Endothelial cell of hepatic sinusoid (primary cell): Measurements from ENCODE around the gene SLC4A7.

Experiments used
- in situ Hi-C: cut with HindIII; loops from 2 replicates; pipeline ENCODE4 v1.10.0; 2017; ENCODE audit warnings: low sequenced_read_pairs

Gene SLC4A7

GRCh38 chr3:27484015-27484844, at the start of gene SLC4A7:
Gene SLC4A7, minus strand, starts transcription at chr3:27484384. Its CDS starts 258 bp downstream, at chr3:27484126.
- in situ Hi-C loops: loop anchor here (5.0 to 10.0 kb wide), 2 partner anchors 63 to 181 kb away; no protein-coding TSS in a partner anchor

DNA sequence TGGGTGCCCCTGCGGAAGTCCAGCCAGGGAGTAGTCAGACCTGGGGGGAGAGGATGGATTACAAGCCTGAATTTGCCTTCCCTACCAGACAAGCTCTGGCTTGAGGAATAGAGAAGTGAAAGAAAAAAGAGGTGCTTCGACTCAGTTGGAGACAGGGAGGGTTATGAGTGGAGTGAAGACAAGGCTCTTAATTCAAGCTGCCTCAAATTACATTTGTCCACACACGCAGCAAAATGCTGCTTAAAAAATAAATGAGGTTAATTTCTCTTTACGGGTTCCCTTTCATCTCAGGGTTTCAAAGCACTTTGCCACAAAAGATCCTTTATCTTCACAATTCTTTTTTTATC, 49.0 kb upstream of the SLC4A7 start:
- in situ Hi-C loops: loop anchor here (10.0 kb wide), 1 partner anchor 62 kb away; no protein-coding TSS in a partner anchor

DNA sequence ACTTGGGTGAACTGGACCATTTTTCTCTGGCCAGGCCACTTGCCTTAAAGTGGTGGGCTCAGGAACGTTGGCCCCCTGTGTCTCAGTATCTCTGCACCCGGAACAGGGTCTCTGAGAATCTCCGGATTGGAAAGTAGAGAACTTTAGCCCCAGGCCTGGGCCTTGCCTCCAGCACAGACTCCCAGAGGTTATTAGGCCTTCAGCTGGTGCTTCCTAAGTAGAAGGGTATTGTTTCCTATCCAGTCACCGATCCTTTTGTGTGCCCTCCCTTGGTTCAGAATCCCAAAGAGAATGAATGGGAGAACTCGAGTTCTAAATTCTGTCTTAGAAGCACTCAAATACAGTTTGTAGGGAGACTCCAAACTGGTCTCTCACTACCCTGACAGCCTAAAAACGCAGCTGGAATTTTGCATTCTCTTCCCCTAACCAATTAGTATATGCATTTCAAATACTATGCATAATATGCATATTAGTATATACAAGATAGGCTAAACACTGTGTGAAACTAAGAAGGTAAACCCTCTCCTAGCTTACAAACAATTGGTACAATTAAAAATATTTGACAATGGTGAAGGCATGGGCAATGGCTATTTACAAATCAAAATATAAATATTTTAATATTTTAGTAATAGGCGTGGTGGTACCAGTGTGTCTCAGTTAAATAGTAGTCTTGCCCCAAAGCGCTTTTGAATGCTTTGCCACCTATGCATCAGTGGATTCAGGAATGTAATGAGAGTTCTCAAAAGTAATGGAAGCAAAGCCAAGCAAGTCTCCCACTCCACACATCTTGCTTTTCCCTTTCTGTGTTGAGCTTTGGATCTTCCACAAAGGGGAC, 48.5 kb upstream of the SLC4A7 start:
- in situ Hi-C loops: loop anchor here (10.0 kb wide), 1 partner anchor 62 kb away; no protein-coding TSS in a partner anchor

GRCh38 chr3:27531193-27531751, 47.1 kb upstream of the SLC4A7 start:
- in situ Hi-C loops: loop anchor here (10.0 kb wide), 1 partner anchor 64 kb away; no protein-coding TSS in a partner anchor

GRCh38 chr3:27528791-27529190, 44.6 kb upstream of the SLC4A7 start:
- in situ Hi-C loops: no loop called here

DNA sequence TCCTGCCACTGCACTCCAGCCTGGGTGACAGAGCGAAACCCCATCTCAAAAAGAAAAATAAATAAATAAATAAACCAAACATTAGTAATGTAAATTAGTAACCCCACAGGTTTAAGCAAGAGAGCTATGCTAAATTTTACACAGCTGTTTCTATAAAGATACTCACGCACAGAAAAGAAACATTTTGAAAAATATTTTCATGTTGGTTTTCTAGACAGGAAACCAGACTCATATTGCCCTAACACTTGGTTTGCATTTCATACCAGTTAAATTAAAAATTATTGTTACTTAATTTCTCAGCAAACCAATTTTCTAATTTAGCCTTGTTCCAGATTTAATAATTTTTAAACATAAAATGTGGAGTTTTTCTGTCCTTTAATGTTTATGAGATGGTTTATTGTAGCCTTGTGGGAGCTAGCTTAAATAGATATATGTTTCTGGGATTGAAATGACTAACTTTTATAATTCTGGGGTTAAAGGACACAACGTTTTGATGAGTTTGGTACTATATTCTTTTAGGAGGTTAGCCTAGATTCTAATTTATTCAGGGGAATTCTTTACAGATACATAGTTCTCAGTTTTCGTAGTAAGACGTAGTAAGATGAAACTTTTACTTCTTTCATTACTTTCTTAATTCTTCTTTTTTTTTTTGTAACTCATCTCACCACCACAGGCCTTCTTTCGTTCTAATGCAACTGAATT, 42.6 kb upstream of the SLC4A7 start:
- in situ Hi-C loops: no loop called here

DNA sequence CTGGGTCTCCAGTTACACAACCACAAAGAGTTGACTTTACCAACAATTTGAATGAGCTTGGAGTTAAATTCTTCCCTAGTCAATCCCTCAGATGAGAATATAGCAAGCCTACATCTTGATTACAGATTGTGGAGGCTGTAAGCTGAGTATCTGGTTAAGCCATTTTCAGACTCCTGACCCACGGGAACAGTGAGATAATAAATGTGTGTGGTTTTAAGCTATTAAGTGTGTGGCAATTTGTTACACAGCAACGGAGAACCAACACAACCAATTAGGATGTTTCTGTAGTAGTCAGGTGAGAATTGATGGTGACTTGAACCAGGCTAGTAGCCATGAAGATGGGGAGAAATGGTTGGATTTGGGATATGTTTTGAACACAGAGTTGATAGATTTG, 37.7 kb upstream of the SLC4A7 start:
- in situ Hi-C loops: loop anchor here (5.0 kb wide), 2 partner anchors 130 to 155 kb away; partner anchors contain the start of gene NEK10

- in situ Hi-C loops: loop anchor here (5.0 kb wide), 2 partner anchors 131 to 154 kb away; partner anchors contain the start of gene NEK10
Measured at GRCh38 chr3:27521179-27521871, 37.1 kb upstream of the SLC4A7 start.

- in situ Hi-C loops: no loop called here
Measured at GRCh38 chr3:27511724-27512422, 27.7 kb upstream of the SLC4A7 start.

DNA sequence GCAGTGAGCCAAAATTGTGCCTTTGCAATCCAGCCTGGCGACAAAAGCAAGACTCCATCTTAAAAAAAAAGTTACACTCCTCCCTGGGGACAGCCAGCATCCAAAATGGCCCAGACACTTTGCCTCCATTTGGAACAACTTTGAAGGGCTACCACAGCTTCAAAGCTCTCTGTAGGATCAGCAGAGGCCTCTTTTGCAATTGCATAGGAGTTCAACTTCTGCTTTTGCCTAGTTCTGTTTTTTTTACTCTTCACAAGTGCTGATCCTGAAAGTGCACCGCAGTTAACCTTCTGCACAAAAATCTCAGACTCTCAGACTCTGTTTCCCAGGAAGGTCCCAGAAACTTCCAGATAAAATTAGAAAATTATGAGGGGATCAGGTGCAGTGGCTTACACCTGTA, 25.2 kb upstream of the SLC4A7 start:
- in situ Hi-C loops: no loop called here

- in situ Hi-C loops: no loop called here
Measured at GRCh38 chr3:27508424-27508823, 24.2 kb upstream of the SLC4A7 start.

DNA sequence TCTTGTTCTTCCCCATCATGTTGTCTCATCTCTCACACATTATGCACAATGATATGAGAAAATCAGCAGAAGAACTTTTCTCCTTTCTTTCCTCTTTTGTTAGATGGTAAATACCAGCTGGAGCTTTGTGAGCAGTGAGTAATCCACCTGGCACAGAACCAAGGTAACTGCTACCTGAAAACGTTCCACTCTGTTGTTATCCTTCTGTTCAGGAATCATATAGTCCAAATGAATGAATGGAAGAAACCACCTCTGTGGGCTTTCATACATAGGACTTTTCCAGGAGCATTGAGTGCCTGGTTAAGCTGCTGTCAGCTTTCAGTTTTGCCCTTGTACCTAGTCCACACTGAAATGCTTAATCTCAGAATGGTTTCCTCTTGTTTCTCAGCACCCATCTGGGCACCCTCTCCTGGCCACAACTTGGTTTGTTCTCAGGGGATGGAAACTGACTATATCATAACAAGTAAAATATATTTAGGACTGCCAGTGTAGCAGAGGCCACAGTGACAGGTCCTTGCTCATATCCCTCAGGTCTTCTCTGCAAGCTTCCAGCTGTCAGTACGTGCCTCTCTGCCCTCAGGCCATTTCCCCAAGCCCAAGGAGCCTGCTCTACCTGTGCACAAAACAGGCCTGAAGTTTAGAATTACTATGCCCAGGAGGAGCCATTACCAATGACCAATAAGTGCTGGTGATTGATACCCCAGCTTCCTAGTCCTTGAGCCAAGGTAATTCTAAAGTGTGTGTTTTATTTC, 23.5 kb upstream of the SLC4A7 start:
- in situ Hi-C loops: no loop called here

DNA sequence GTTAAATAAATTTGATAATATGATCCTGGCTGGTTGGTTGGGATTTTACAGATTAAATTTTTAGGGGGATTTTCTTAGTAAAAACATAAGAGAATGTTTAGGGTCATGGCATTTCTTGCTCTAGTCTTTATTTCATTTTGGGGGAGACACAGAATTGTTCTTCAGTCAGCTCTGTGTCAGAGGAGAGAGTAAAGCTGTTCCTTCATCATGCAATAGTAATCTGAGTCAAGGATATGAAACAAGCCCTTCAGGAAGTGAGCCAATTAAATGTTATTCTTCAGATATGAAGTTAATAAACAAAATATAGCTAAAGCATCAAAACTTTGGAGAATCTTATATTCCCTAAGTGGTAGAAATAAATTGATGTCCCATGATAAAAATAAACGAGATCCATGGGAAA, 22.9 kb upstream of the SLC4A7 start:
- in situ Hi-C loops: no loop called here

GRCh38 chr3:27504749-27505148, 20.6 kb upstream of the SLC4A7 start:
- in situ Hi-C loops: loop anchor here (5.0 kb wide), 1 partner anchor 52 kb away; no protein-coding TSS in a partner anchor

- in situ Hi-C loops: loop anchor here (5.0 kb wide), 1 partner anchor 51 kb away; no protein-coding TSS in a partner anchor
Measured at GRCh38 chr3:27503526-27503925, 19.3 kb upstream of the SLC4A7 start.

- in situ Hi-C loops: loop anchor here (5.0 kb wide), 1 partner anchor 49 kb away; no protein-coding TSS in a partner anchor
Measured at GRCh38 chr3:27501759-27502158, 17.6 kb upstream of the SLC4A7 start.

DNA sequence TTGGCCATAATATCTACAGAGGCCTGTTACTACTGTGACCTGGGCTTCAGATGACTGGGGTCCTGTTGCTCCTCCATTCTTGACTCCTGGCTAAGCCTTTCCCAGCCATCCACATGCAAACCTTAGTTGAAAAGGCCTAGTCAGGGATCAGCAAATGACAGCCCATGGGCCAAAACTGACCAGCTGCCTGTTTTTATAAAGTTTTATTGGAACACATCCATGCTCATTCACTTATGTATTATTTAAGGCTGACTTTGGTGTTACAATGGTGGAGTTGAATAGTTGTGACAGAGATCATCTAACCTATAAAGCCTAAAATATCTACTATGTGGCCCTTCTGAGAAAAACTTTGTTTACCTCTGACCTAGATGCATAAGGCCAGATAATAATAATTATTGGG, 16.8 kb upstream of the SLC4A7 start:
- in situ Hi-C loops: loop anchor here (5.0 kb wide), 1 partner anchor 49 kb away; no protein-coding TSS in a partner anchor

- in situ Hi-C loops: loop anchor here (5.0 kb wide), 1 partner anchor 48 kb away; no protein-coding TSS in a partner anchor
Measured at GRCh38 chr3:27500035-27500434, 15.9 kb upstream of the SLC4A7 start.
